DOHH2 (cell line): ENCODE data around the gene NSUN3.

Experiments
- CTCF ChIP-seq: fragments of 200-600 bp; sonication (generic); IDR thresholded peaks from one replicate; pipeline ENCODE4 v1.5.1; 2014; ENCODE audit warnings: antibody characterized with exemption, mild to moderate bottlenecking, low read depth, low read length; ENCODE audit not compliant: poor library complexity, severe bottlenecking
- EZH2phosphoT487 ChIP-seq: fragments of 200-600 bp; sonication (generic); IDR thresholded peaks from 2 replicates; pipeline ENCODE4 v1.6.1; 2017; ENCODE audit warnings: borderline replicate concordance, mild to moderate bottlenecking, antibody characterized with exemption, low read length, moderate library complexity, mixed read lengths

GRCh38 chr3:94173673-94174434 is 111.0 kb downstream of the NSUN3 start:
- no peak for TF ChIP-seq CTCF
- TF ChIP-seq EZH2phosphoT487, result no peak
